Stomach (tissue), 4 donors: ENCODE results near the gene STXBP3.

Source experiments
- CTCF ChIP-seq, 7 experiments: fragments of 450-650 bp in 4 of 7; fragments of 200-600 bp in 3 of 7; sonication (generic) in 3 of 7; IDR thresholded peaks; one replicate each; pipeline ENCODE4 v1.5.1; 2016 to 2019; ENCODE audit warnings: antibody characterized with exemption in 7 of 7, control low read depth in 2 of 7, mild to moderate bottlenecking in 1 of 7
- EP300 ChIP-seq: sonication (generic); formaldehyde crosslinking; IDR thresholded peaks from one replicate; pipeline ENCODE4 v1.6.1; 2017; ENCODE audit warnings: antibody characterized with exemption
- POLR2A ChIP-seq, 4 donors: fragments of 450-650 bp; IDR thresholded peaks; one replicate each; pipeline ENCODE4 v1.6.1; 2016; ENCODE audit warnings: antibody characterized with exemption in 4 of 4, control low read depth in 2 of 4, mild to moderate bottlenecking in 1 of 4, moderate library complexity in 1 of 4
- POLR2AphosphoS5 ChIP-seq, 3 donors: sonication (generic); formaldehyde crosslinking; IDR thresholded peaks; one replicate each; pipeline ENCODE4 v1.6.1; 2016; ENCODE audit warnings: antibody characterized with exemption in 3 of 3

GRCh38 chr1:108813326-108813725 lies 66.9 kb downstream of the STXBP3 start:
- TF ChIP-seq EP300 (no peak), CTCF (IDR thresholded peaks at IDR 0.05) (no peak), POLR2A (IDR thresholded peaks at IDR 0.05) (no peak), POLR2AphosphoS5 (IDR thresholded peaks at IDR 0.05) (no peak)
